WTC11 (cell line): ENCODE data around the gene TF.

Source experiments
- ATF1 ChIP-seq: sonication (generic); formaldehyde crosslinking; IDR thresholded peaks from 2 replicates; pipeline ENCODE4 v1.8.1; 2023; ENCODE audit warnings: mild to moderate bottlenecking, moderate library complexity, missing genetic modification reagents
- CTCF ChIP-seq: fragments of 200-600 bp; IDR thresholded peaks from 2 replicates; pipeline ENCODE4 v1.8.0; 2022; ENCODE audit warnings: antibody characterized with exemption
- E2F1 ChIP-seq: sonication (generic); formaldehyde crosslinking; IDR thresholded peaks from 2 replicates; pipeline ENCODE4 v1.8.0; 2022; ENCODE audit warnings: mild to moderate bottlenecking, missing genetic modification reagents
- IRF2 ChIP-seq: sonication (generic); formaldehyde crosslinking; IDR thresholded peaks from 2 replicates; pipeline ENCODE4 v1.8.0; 2022; ENCODE audit warnings: low read depth, missing genetic modification reagents, borderline replicate concordance
- JUN ChIP-seq: sonication (generic); formaldehyde crosslinking; IDR thresholded peaks from 2 replicates; pipeline ENCODE4 v1.8.0; 2023; ENCODE audit warnings: mild to moderate bottlenecking, missing genetic modification reagents
- MAX ChIP-seq: sonication (generic); formaldehyde crosslinking; IDR thresholded peaks from 2 replicates; pipeline ENCODE4 v1.8.0; 2022; ENCODE audit warnings: mild to moderate bottlenecking, missing genetic modification reagents
- NFYB ChIP-seq: sonication (generic); formaldehyde crosslinking; conservative IDR thresholded peaks from 2 replicates; pipeline ENCODE4 v1.8.0; 2022; ENCODE audit warnings: low read depth, missing genetic modification reagents
- PRDM15 ChIP-seq: sonication (generic); formaldehyde crosslinking; IDR thresholded peaks from 2 replicates; pipeline ENCODE4 v1.8.0; 2022; ENCODE audit warnings: missing genetic modification reagents
- SMAD3 ChIP-seq: sonication (generic); formaldehyde crosslinking; IDR thresholded peaks from 2 replicates; pipeline ENCODE4 v1.8.0; 2022; ENCODE audit warnings: missing genetic modification reagents, mild to moderate bottlenecking, borderline replicate concordance
- SP1 ChIP-seq: sonication (generic); formaldehyde crosslinking; conservative IDR thresholded peaks from 2 replicates; pipeline ENCODE4 v1.8.1; 2022; ENCODE audit warnings: missing genetic modification reagents
- USF1 ChIP-seq: sonication (generic); formaldehyde crosslinking; IDR thresholded peaks from 2 replicates; pipeline ENCODE4 v1.8.0; 2022; ENCODE audit warnings: mild to moderate bottlenecking, missing genetic modification reagents
- USF2 ChIP-seq: sonication (generic); formaldehyde crosslinking; IDR thresholded peaks from 2 replicates; pipeline ENCODE4 v1.8.1; 2023; ENCODE audit warnings: mild to moderate bottlenecking, missing genetic modification reagents, moderate library complexity
- ZNF425 ChIP-seq: fragments of 250-450 bp; sonication (Bioruptor Pico); conservative IDR thresholded peaks from 2 replicates; pipeline ENCODE4 v1.9.0; 2021; ENCODE audit warnings: mild to moderate bottlenecking

GRCh38 chr3:133835961-133836360 is 89.8 kb downstream of the TF start:
- TF ChIP-seq CTCF (no peak), E2F1 (CRISPR knock-in tag) (no peak), IRF2 (CRISPR knock-in tag) (no peak), SMAD3 (no peak), JUN (CRISPR knock-in tag) (no peak), PRDM15 (CRISPR knock-in tag) (no peak), MAX (CRISPR knock-in tag) (no peak), USF2 (no peak), SP1 (CRISPR knock-in tag) (no peak), USF1 (no peak), NFYB (CRISPR knock-in tag) (no peak), ZNF425 (CRISPR knock-in tag) (no peak), ATF1 (CRISPR knock-in tag) (no peak)
